ENCODE data around the gene SYCN.

The SYCN gene

GRCh38 chr19:39200803-39201115, 3.3 kb downstream of the SYCN start:
- H3K4me2 ChIP-seq: no peak overlapping the region
- no peaks in the 10 kb centered on the region for H3K36me3 ChIP-seq (ENCODE audit: insufficient read depth)
- H3K27ac ChIP-seq: no peak overlapping the region
- H3K27me3 ChIP-seq (ENCODE audit: insufficient read depth, low read depth): peaks cover 11% of the 10 kb centered on the region; the same call in 1 of the 2 replicates
- no peak for TF ChIP-seq CTCF (conservative IDR thresholded peaks at IDR 0.05; ENCODE audit: low read depth, low read length)
- no peaks in the 10 kb centered on the region for H4K20me1 ChIP-seq (ENCODE audit: insufficient read depth)
- no peaks in the 10 kb centered on the region for H3K79me2 ChIP-seq (ENCODE audit: insufficient read depth, low read depth)
- H3K4me1 ChIP-seq (ENCODE audit: low read depth, poor library complexity, severe bottlenecking): no peaks in the 10 kb centered on the region
- no peak overlapping the region for H2AFZ ChIP-seq (ENCODE audit: low read depth)
- no peak overlapping the region for H3K4me3 ChIP-seq (IDR thresholded peaks at IDR 0.05; ENCODE audit: insufficient read depth, low read depth, low read length)
- H3K9ac ChIP-seq: no peak overlapping the region

- Histone ChIP-seq H3K27ac (no peak overlapping the region), H3K4me1 (ENCODE audit: low read depth, poor library complexity, severe bottlenecking) (no peaks in the 10 kb centered on the region), H3K36me3 (ENCODE audit: insufficient read depth) (no peaks in the 10 kb centered on the region), H2AFZ (ENCODE audit: low read depth) (no peak overlapping the region), H3K4me3 (IDR thresholded peaks at IDR 0.05; ENCODE audit: insufficient read depth, low read depth, low read length) (no peak overlapping the region), H3K79me2 (ENCODE audit: insufficient read depth, low read depth) (no peaks in the 10 kb centered on the region), H3K9ac (no peak overlapping the region), H4K20me1 (ENCODE audit: insufficient read depth) (no peaks in the 10 kb centered on the region), H3K27me3 (ENCODE audit: insufficient read depth, low read depth) (peaks cover 11% of the 10 kb centered on the region; the same call in 1 of the 2 replicates), H3K4me2 (no peak overlapping the region)
- TF ChIP-seq CTCF (conservative IDR thresholded peaks at IDR 0.05; ENCODE audit: low read depth, low read length): no peak
These were observed 3.8 kb downstream of the SYCN start for GRCh38 chr19:39200066-39200802.

- Histone ChIP-seq H2AFZ (ENCODE audit: low read depth) (no peak overlapping the region), H4K20me1 (ENCODE audit: insufficient read depth) (no peaks in the 10 kb centered on the region), H3K79me2 (ENCODE audit: insufficient read depth, low read depth) (no peaks in the 10 kb centered on the region), H3K36me3 (ENCODE audit: insufficient read depth) (no peaks in the 10 kb centered on the region), H3K4me2 (no peak overlapping the region), H3K27me3 (ENCODE audit: insufficient read depth, low read depth) (peaks cover 11% of the 10 kb centered on the region; the same call in 1 of the 2 replicates), H3K27ac (no peak overlapping the region), H3K4me1 (ENCODE audit: low read depth, poor library complexity, severe bottlenecking) (no peaks in the 10 kb centered on the region), H3K9ac (no peak overlapping the region), H3K4me3 (IDR thresholded peaks at IDR 0.05; ENCODE audit: insufficient read depth, low read depth, low read length) (no peak overlapping the region)
- TF ChIP-seq CTCF (conservative IDR thresholded peaks at IDR 0.05; ENCODE audit: low read depth, low read length): no peak
These were observed 5.0 kb downstream of the SYCN start for GRCh38 chr19:39199025-39199424.

GRCh38 chr19:39197808-39198207, 6.3 kb downstream of the SYCN start:
- no peak for TF ChIP-seq CTCF (conservative IDR thresholded peaks at IDR 0.05; ENCODE audit: low read depth, low read length)
- no peak overlapping the region for H3K4me2 ChIP-seq
- H2AFZ ChIP-seq (ENCODE audit: low read depth): no peak overlapping the region
- no peak overlapping the region for H3K27ac ChIP-seq
- no peaks in the 10 kb centered on the region for H4K20me1 ChIP-seq (ENCODE audit: insufficient read depth)
- no peaks in the 10 kb centered on the region for H3K4me1 ChIP-seq (ENCODE audit: low read depth, poor library complexity, severe bottlenecking)
- no peaks in the 10 kb centered on the region for H3K36me3 ChIP-seq (ENCODE audit: insufficient read depth)
- H3K4me3 ChIP-seq (IDR thresholded peaks at IDR 0.05; ENCODE audit: insufficient read depth, low read depth, low read length): no peak overlapping the region
- no peak overlapping the region for H3K9ac ChIP-seq
- no peaks in the 10 kb centered on the region for H3K79me2 ChIP-seq (ENCODE audit: insufficient read depth, low read depth)
- peaks cover 11% of the 10 kb centered on the region; the same call in 1 of the 2 replicates for H3K27me3 ChIP-seq (ENCODE audit: insufficient read depth, low read depth)

Data from KMS-11 (cell line).